MG63 (cell line): ENCODE results near the gene OSBPL6. TPM values are rescaled to one million over a fixed set of nuclear protein-coding genes. Genes with fewer than 3 reads are reported as not detected.
A peak's percentile ranks its signal among the peaks of the same experiment; 100 is the strongest.
"Not testable (repeated sequence)": the region's sequence is repeated elsewhere in the genome, so short reads cannot be mapped to it uniquely, and the experiment has no call there.

Experiments
- DNase-seq: peaks from one replicate; pipeline ENCODE4 v3.0.0-alpha.2; 2020
- H3K27me3 ChIP-seq: fragments of 250-450 bp; sonication (Bioruptor Pico); 2 replicates; pipeline ENCODE4 v1.5.1; 2020; ENCODE audit warnings: mild to moderate bottlenecking, moderate library complexity
- H3K36me3 ChIP-seq: fragments of 250-450 bp; sonication (Bioruptor Pico); 2 replicates; pipeline ENCODE4 v1.5.1; 2020; ENCODE audit warnings: mild to moderate bottlenecking, moderate library complexity
- H3K4me3 ChIP-seq: fragments of 250-450 bp; sonication (Bioruptor Pico); 2 replicates; pipeline ENCODE4 v1.5.1; 2020; ENCODE audit warnings: mild to moderate bottlenecking, moderate library complexity
- H3K9me3 ChIP-seq: fragments of 250-450 bp; sonication (Bioruptor Pico); 2 replicates; pipeline ENCODE4 v1.5.1; 2020; ENCODE audit warnings: mild to moderate bottlenecking, moderate library complexity
- total RNA-seq: library from RNA; depleted of rRNA; stranded (reverse); fragments of >200 nt; shearing (Covaris generic); gene quantifications from 2 replicates; pipeline ENCODE4 v1.2.3, GENCODE V29; 2014; ENCODE audit warnings: low replicate concordance

Gene OSBPL6
- total RNA-seq, 1 experiment from 2014 or later: 2.1 TPM

- H3K36me3 ChIP-seq: no peaks in the 10 kb centered on the region
- no peak for DNase-seq
- peak overlapping the region; percentile 72 for H3K4me3 ChIP-seq
- no peaks in the 10 kb centered on the region for H3K27me3 ChIP-seq
- H3K9me3 ChIP-seq: no peaks in the 10 kb centered on the region
Observed at GRCh38 chr2:178193496-178193822, 853 bp upstream of the OSBPL6 start.

GRCh38 chr2:178194600-178195389 lies 483 bp downstream of the OSBPL6 start:
- Histone ChIP-seq H3K4me3 (peak overlapping the region; percentile 72), H3K9me3 (no peaks in the 10 kb centered on the region), H3K27me3 (no peaks in the 10 kb centered on the region), H3K36me3 (no peaks in the 10 kb centered on the region)
- peak; percentile 52 for DNase-seq

GRCh38 chr2:178195390-178196166 lies 1.3 kb downstream of the OSBPL6 start:
- Histone ChIP-seq H3K27me3 (no peaks in the 10 kb centered on the region), H3K9me3 (no peaks in the 10 kb centered on the region), H3K4me3 (peak overlapping the region; percentile 72), H3K36me3 (no peaks in the 10 kb centered on the region)
- no peak for DNase-seq

GRCh38 chr2:178197791-178198190 lies 3.5 kb downstream of the OSBPL6 start:
- Histone ChIP-seq H3K36me3 (no peaks in the 10 kb centered on the region), H3K4me3 (no peak overlapping the region), H3K9me3 (no peaks in the 10 kb centered on the region), H3K27me3 (no peaks in the 10 kb centered on the region)
- DNase-seq: no peak

- not testable (repeated sequence) for DNase-seq, H3K36me3 ChIP-seq, H3K9me3 ChIP-seq, H3K27me3 ChIP-seq, H3K4me3 ChIP-seq
Observed at GRCh38 chr2:178198441-178198840, 4.1 kb downstream of the OSBPL6 start.

- Histone ChIP-seq H3K36me3 (no peaks in the 10 kb centered on the region), H3K9me3 (no peaks in the 10 kb centered on the region), H3K27me3 (no peaks in the 10 kb centered on the region), H3K4me3 (no peak overlapping the region)
- no peak for DNase-seq
Observed at GRCh38 chr2:178199334-178199733, 5.0 kb downstream of the OSBPL6 start.

GRCh38 chr2:178200331-178200730 lies 6.0 kb downstream of the OSBPL6 start:
- Histone ChIP-seq H3K4me3 (no peak overlapping the region), H3K36me3 (no peaks in the 10 kb centered on the region), H3K9me3 (no peaks in the 10 kb centered on the region), H3K27me3 (no peaks in the 10 kb centered on the region)
- no peak for DNase-seq

- Histone ChIP-seq H3K27me3 (no peaks in the 10 kb centered on the region), H3K36me3 (no peaks in the 10 kb centered on the region), H3K4me3 (no peak overlapping the region), H3K9me3 (no peaks in the 10 kb centered on the region)
- DNase-seq: no peak
Observed at GRCh38 chr2:178202927-178203326, 8.6 kb downstream of the OSBPL6 start.

- DNase-seq: peak; percentile 8
- no peaks in the 10 kb centered on the region for H3K9me3 ChIP-seq
- H3K27me3 ChIP-seq: no peaks in the 10 kb centered on the region
- no peak overlapping the region for H3K4me3 ChIP-seq
- H3K36me3 ChIP-seq: no peaks in the 10 kb centered on the region
Observed at GRCh38 chr2:178204977-178205376, 10.7 kb downstream of the OSBPL6 start.

GRCh38 chr2:178205853-178206521 lies 11.7 kb downstream of the OSBPL6 start:
- no peaks in the 10 kb centered on the region for H3K9me3 ChIP-seq
- DNase-seq: no peak

GRCh38 chr2:178208336-178208735 lies 14.0 kb downstream of the OSBPL6 start:
- DNase-seq: no peak
- no peaks in the 10 kb centered on the region for H3K36me3 ChIP-seq

More at GRCh38 chr2:178205853-178206521, 11.7 kb downstream of the OSBPL6 start:
- H3K27me3 ChIP-seq: no peaks in the 10 kb centered on the region
- H3K4me3 ChIP-seq: no peak overlapping the region
- no peaks in the 10 kb centered on the region for H3K36me3 ChIP-seq

GRCh38 chr2:178208817-178209216 lies 14.5 kb downstream of the OSBPL6 start:
- H3K4me3 ChIP-seq: no peak overlapping the region
- DNase-seq: no peak
- no peaks in the 10 kb centered on the region for H3K36me3 ChIP-seq
- no peaks in the 10 kb centered on the region for H3K9me3 ChIP-seq
- H3K27me3 ChIP-seq: no peaks in the 10 kb centered on the region

More at GRCh38 chr2:178208336-178208735, 14.0 kb downstream of the OSBPL6 start:
- H3K9me3 ChIP-seq: no peaks in the 10 kb centered on the region
- no peaks in the 10 kb centered on the region for H3K27me3 ChIP-seq
- no peak overlapping the region for H3K4me3 ChIP-seq

GRCh38 chr2:178211460-178211859 lies 17.1 kb downstream of the OSBPL6 start:
- DNase-seq: no peak
- no peak overlapping the region for H3K4me3 ChIP-seq
- no peaks in the 10 kb centered on the region for H3K9me3 ChIP-seq
- H3K27me3 ChIP-seq: no peaks in the 10 kb centered on the region
- no peaks in the 10 kb centered on the region for H3K36me3 ChIP-seq

- H3K9me3 ChIP-seq: no peaks in the 10 kb centered on the region
- no peak for DNase-seq
- no peak overlapping the region for H3K4me3 ChIP-seq
- H3K27me3 ChIP-seq: no peaks in the 10 kb centered on the region
- H3K36me3 ChIP-seq: no peaks in the 10 kb centered on the region
Observed at GRCh38 chr2:178211943-178212342, 17.6 kb downstream of the OSBPL6 start.

- Histone ChIP-seq H3K4me3 (no peak overlapping the region), H3K36me3 (no peaks in the 10 kb centered on the region), H3K27me3 (no peaks in the 10 kb centered on the region), H3K9me3 (no peaks in the 10 kb centered on the region)
- no peak for DNase-seq
Observed at GRCh38 chr2:178213991-178214390, 19.7 kb downstream of the OSBPL6 start.

GRCh38 chr2:178219247-178219646 lies 24.9 kb downstream of the OSBPL6 start:
- H3K36me3 ChIP-seq: no peaks in the 10 kb centered on the region
- DNase-seq: no peak
- no peak overlapping the region for H3K4me3 ChIP-seq
- H3K27me3 ChIP-seq: no peaks in the 10 kb centered on the region
- no peaks in the 10 kb centered on the region for H3K9me3 ChIP-seq

- H3K27me3 ChIP-seq: no peaks in the 10 kb centered on the region
- no peak for DNase-seq
- no peaks in the 10 kb centered on the region for H3K36me3 ChIP-seq
- no peaks in the 10 kb centered on the region for H3K9me3 ChIP-seq
- H3K4me3 ChIP-seq: no peak overlapping the region
Observed at GRCh38 chr2:178220814-178221213, 26.5 kb downstream of the OSBPL6 start.
